Epidermal melanocyte (primary cell): ENCODE results near the gene RITA1.
"Not testable (repeated sequence)": the region's sequence is repeated elsewhere in the genome, so short reads cannot be mapped to it uniquely, and the experiment has no call there.

ENCODE experiments used
- DNase-seq: peaks from one replicate; pipeline ENCODE4 v3.0.0; 2011; ENCODE audit warnings: low spot score; ENCODE audit not compliant: insufficient read length

RITA1 gene

GRCh38 chr12:113185180-113186032 lies at the start of gene RITA1, which contains the start of gene DDX54:
TSS of gene RITA1 (plus strand) at chr12:113185721. CDS start at chr12:113186747, 1,026 bp downstream.
TSS of gene DDX54 (minus strand) at chr12:113185478. CDS start at chr12:113185451, 27 bp downstream.
- peak; percentile 50 for DNase-seq

- no peak for DNase-seq
These were observed 49.2 kb upstream of the RITA1 start for GRCh38 chr12:113136128-113136989.

- no peak for DNase-seq
These were observed 48.5 kb upstream of the RITA1 start for GRCh38 chr12:113136990-113137511.

GRCh38 chr12:113137861-113138783 lies 47.4 kb upstream of the RITA1 start:
- no peak for DNase-seq

DNA sequence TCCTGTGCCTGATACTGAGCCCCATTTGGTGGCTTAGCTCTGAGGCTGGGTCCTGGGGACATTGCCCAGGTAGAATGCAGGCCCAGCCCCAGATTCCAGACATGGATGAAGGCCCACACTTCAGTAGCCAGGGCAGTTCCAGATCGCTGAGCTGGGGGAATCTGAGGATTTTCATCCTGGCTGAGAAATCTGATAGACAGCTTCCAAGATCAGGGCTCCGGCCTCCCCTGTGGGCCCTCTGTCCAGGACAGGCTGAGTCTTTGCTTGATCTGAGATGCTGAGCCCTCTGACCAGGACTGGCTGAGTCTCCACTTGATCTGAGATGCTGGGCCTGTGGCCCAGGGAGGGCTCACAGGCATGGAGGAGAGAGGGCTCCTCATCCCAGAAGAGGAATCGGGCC lies 46.7 kb upstream of the RITA1 start:
- DNase-seq: no peak

GRCh38 chr12:113140706-113141105 lies 44.8 kb upstream of the RITA1 start:
- DNase-seq: no peak

DNA sequence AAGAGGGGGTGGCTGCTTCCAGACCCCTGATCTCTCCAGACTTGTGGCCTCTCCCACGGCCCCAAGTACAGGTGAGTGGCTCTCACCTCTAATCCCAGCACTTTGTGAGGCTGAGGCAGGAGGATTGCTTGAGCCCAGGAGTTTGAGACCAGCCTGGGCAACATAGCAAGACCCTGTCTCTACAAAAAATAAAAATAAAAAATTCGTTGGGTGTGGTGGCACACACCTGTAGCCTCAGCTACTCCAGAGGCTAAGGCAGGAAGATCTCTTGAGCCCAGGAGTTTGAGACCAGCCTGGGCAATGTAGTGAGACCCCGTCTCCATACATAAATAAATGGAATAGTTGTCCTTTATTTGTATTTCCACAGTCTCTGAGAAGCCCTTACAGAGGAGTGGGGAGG lies 43.8 kb upstream of the RITA1 start:
- not testable (repeated sequence) for DNase-seq

GRCh38 chr12:113142173-113142885 lies 43.2 kb upstream of the RITA1 start:
- no peak for DNase-seq

GRCh38 chr12:113142886-113143332 lies 42.6 kb upstream of the RITA1 start:
- DNase-seq: no peak

GRCh38 chr12:113143959-113144358 lies 41.6 kb upstream of the RITA1 start:
- DNase-seq: no peak

DNA sequence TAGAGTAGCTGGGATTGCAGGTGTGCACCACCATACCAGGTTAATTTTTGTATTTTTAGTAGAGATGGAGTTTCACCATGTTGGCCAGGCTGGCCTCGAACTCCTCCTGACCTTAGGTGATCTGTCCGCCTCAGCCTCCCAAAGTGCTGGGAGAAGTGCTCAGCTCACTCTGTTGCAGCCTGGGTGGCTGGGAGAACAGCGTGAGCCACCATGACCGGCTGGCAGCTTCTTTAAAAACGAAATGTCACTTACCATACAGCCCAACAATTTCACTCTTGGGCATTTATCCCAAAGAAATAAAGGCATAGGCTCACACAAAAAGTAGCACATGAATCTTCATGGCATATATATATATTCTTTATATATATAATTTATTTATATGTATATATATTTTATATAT lies 40.7 kb upstream of the RITA1 start:
- DNase-seq: no peak

DNA sequence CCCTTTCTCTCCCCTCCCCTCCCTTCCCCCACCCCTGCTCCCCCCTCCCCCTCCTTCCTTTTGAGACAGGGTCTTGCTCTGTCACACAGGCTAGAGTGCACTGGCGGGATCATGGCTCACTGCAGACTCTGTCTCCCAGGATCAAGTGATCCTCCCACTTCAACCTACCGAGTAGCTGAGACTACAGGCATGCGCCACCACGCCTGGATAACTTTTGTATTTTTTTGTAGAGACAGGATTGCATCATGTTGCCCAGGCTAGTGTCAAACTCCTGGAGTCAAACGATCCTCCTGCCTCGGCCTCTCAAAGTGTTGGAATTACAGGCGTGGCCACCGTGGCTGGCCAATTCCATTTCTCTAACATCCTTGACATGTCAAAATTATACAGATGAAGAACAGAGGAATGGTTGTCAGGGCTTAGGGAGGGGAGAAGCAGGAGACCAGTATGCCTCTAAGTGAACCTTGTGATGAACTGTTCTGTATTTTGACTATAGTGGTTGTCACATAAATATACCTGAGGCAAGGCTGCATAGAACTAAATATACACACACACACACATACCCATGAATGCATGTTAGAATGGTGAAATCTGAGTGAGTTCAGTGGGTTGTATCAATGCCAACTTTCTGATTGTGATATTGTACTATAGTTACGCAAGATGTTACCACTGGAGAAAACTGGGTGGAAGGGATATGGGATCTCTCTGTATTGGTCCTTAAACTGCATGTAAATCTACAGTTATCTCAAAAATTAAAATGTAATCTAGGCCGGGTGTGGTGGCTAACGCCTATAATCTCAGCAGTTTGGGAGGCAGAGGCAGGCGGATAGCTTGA lies 39.6 kb upstream of the RITA1 start:
- DNase-seq: no peak

GRCh38 chr12:113146999-113147398 lies 38.5 kb upstream of the RITA1 start:
- DNase-seq: no peak

- peak; percentile 71 for DNase-seq
These were observed 36.0 kb upstream of the RITA1 start, which contains the start of gene CFAP73 for GRCh38 chr12:113149361-113150150. TSS of gene CFAP73 (plus strand) at chr12:113149724. CDS start at chr12:113149858, 134 bp downstream.

- DNase-seq: no peak
These were observed 33.9 kb upstream of the RITA1 start for GRCh38 chr12:113151655-113152054.

DNA sequence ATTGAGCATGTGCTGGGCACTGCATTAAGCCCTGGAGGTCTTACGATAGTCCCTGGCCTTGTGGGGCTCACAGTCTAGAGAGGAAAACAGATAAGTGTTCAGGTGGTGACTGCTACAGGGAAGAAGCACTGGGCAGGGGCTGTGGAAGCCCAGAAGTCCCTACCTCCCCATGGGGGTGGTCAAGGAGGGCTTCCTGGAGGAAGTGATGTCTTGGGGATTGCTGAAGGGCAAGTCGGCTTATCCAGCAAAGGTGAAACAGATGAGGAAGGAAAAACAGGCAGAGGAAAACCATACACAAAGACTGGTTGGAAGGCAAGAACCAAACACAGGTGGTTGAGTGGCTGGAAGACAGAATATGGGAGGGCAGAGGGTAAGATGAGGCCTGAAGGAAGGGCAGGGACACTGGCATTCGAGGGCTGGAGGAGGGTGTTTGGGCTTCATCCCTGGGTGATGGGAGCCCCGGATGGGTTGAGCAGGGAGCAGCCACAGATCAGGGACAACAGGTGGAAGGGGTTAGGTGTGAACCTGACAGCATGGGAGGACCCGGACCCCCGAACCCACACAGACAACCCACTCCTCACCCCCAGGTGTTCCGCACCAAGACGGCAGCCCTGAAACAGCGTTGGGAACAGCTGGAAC lies 33.2 kb upstream of the RITA1 start:
- no peak for DNase-seq
